C4-2B (cell line): ENCODE results near the gene GLTP.

Experiments used
- ZFX ChIP-seq: fragments of 450-650 bp; IDR thresholded peaks from 2 replicates; pipeline ENCODE4 v1.6.1; 2017
- TF ChIP-seq, protein P1 (sequence below): fragments of 450-650 bp; conservative IDR thresholded peaks from 2 replicates; pipeline ENCODE4 v1.5.1; 2017; ENCODE audit warnings: mild to moderate bottlenecking

DNA sequence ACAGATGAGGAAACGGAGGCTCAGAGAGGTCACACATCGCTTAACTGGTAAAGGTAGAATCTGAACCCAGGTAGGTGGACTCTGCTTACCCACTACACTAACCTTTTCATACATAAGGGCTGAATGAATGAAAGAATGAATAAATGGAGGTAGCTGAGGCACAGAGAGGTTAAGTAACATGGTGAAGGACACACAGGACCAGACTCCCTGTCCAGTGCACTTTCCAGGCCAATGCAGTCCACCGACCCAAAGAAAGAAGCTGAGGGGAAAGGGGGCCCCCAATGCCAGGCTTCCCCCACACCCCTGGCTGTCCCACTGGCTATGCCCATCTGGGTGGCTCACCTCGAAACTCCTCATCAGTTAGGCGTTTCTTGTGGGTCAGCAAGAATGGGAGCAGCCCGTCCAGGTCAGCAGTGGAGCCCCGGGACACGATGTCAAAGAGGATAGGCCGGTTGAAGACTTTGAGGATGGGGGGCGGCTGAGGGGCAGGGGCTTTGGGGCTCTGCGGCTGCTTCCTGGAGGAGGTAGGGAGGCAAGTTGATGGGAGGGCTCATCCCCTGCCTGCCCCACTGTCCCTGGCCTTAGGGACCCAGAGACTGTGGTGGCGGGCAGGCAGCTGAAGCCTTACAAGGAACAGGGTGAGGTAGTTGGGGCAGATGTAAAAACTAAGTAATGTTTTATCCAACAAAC, 72.2 kb downstream of the GLTP start:
- TF ChIP-seq, protein P1, sequence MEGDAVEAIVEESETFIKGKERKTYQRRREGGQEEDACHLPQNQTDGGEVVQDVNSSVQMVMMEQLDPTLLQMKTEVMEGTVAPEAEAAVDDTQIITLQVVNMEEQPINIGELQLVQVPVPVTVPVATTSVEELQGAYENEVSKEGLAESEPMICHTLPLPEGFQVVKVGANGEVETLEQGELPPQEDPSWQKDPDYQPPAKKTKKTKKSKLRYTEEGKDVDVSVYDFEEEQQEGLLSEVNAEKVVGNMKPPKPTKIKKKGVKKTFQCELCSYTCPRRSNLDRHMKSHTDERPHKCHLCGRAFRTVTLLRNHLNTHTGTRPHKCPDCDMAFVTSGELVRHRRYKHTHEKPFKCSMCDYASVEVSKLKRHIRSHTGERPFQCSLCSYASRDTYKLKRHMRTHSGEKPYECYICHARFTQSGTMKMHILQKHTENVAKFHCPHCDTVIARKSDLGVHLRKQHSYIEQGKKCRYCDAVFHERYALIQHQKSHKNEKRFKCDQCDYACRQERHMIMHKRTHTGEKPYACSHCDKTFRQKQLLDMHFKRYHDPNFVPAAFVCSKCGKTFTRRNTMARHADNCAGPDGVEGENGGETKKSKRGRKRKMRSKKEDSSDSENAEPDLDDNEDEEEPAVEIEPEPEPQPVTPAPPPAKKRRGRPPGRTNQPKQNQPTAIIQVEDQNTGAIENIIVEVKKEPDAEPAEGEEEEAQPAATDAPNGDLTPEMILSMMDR = no peak
- TF ChIP-seq ZFX = no peak
